GM12864 (cell line): ENCODE results near the gene UBLCP1.
A peak's percentile ranks its signal among the peaks of the same experiment; 100 is the strongest.

Source experiments
- DNase-seq: peaks from one replicate; pipeline ENCODE4 v3.0.0-alpha.2; 2011; ENCODE audit warnings: low read depth
- H3K4me3 ChIP-seq: 2 replicates; pipeline ENCODE4 v1.5.1; 2011; ENCODE audit warnings: mild to moderate bottlenecking, low read depth, low read length, control low read depth
- TF ChIP-seq, protein P1 (sequence below): IDR thresholded peaks from 2 replicates; pipeline ENCODE4 v1.5.1; 2011; ENCODE audit warnings: low read depth, mild to moderate bottlenecking, moderate library complexity, low read length, control low read depth, inconsistent platforms; ENCODE audit errors: missing control alignments

Gene UBLCP1

DNA sequence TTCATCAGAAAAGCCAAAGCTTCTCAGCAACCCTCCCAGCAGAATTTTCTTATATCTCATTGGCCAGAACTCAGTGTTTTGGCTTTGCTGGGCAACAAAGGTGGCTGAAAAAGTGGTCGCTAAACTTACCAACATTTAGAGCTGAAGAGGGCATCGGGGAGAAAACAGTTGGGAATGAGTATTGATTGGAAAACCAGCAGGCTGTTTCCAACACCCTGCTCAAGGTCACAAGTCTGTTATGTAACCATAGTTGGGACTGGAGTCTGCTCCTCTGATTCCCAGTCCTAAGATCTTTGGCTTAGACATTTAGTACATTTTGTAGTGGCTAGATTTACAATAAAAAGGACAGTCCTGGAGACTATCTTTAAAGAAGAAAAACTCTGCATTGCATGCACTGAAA, 50.1 kb downstream of the UBLCP1 start:
- TF ChIP-seq, protein P1, sequence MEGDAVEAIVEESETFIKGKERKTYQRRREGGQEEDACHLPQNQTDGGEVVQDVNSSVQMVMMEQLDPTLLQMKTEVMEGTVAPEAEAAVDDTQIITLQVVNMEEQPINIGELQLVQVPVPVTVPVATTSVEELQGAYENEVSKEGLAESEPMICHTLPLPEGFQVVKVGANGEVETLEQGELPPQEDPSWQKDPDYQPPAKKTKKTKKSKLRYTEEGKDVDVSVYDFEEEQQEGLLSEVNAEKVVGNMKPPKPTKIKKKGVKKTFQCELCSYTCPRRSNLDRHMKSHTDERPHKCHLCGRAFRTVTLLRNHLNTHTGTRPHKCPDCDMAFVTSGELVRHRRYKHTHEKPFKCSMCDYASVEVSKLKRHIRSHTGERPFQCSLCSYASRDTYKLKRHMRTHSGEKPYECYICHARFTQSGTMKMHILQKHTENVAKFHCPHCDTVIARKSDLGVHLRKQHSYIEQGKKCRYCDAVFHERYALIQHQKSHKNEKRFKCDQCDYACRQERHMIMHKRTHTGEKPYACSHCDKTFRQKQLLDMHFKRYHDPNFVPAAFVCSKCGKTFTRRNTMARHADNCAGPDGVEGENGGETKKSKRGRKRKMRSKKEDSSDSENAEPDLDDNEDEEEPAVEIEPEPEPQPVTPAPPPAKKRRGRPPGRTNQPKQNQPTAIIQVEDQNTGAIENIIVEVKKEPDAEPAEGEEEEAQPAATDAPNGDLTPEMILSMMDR = no peak
- no peak overlapping the region for H3K4me3 ChIP-seq
- DNase-seq = no peak

DNA sequence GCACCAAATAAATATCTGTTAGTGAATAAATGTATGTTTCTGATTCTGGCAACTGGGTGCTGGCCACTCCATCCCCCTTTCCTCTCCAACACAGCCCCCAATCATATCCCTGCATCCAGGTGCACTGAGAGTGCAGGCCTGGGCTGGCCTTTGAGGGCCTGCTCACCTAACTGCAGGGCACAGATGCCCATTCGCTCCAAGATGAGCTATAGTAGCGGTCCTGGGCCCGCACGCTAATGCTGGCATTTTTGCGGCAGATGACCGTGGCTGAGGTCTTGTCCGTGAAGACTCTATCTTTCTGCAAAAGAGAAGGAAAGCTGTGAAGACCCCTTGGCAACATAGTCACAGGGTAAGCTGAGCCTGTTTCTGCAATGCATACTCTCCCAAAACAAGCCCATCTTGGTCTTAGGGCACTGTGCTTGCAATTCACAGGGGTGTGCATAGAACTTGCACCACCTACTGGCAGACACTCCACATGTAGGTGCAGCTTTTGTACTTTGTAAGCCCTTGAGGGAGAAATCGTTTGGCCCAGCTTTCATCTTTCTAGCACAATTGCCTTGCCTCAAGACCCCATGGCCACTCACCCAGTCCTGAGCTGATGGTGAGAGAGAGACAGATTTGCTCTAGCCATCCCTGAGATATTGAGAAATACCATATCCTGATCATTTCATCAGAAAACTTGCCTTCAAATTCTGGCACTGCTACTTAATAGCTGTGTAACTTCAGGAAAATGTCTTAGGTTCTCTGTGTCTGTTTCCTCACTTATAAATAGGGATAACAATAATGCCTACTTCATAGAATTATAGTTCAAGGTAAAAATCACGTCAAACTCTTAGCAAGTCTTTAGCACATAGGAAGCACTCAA, 53.7 kb downstream of the UBLCP1 start:
- DNase-seq = no peak
- TF ChIP-seq, protein P1 = peak; percentile 86
- no peak overlapping the region for H3K4me3 ChIP-seq

DNA sequence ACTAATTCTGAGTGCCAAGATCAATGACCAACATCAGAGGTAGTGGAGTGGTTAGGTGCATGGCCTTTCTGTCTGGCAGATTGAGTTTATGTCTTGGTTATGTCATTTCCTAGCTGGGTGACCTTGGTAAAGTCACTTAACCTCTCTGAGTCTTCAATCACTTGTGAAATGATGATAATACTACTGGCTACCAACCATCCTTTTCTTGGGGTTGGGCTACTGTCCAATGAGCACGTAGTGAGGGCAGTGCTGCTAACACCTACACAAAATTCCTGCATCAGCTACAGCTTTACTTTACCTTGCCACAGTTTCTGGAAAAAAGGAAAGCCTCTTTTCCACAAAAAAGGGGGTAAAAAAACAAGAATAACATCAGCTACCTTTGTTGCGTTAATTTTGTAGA, 54.8 kb downstream of the UBLCP1 start:
- H3K4me3 ChIP-seq = no peak overlapping the region
- TF ChIP-seq, protein P1 = no peak
- no peak for DNase-seq

DNA sequence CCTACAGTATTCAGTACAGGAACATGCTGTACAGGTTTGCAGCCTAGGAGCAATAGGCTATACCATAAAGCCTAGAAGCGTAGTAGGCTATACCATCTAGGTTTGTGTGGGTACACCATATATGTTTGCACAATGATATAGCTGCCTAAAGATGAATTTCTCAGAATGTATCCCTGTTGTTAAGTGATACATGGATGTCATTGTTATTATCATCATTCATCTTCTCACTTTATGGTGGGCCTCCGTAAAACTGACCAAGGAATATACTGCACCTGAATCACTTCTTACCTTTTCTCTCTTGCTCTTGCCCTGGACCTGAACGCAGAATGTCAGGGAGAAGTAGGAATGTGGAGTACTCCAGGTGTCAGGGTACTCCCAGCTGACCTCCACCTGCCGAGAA, 55.4 kb downstream of the UBLCP1 start:
- TF ChIP-seq, protein P1 = no peak

DNA sequence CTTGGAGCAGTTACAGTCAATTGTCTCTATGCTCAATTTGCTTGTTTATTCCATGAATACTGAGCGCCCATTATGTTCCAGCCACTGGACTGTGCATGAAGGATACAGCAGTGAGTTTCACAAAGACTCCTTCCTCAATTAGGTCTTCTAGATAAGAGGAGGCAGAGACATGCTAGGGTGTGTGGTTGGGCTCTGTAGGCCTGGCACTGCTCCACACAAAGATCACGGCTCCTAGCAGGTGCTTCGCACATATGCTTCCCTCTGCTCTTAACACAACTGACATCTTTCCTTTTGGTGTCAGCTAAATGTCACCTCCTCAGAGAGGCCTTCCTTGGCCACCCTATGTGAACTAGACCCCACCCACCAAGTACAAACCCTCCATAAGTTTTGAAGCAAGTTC, 56.3 kb downstream of the UBLCP1 start:
- TF ChIP-seq, protein P1 = no peak
- DNase-seq = no peak
- H3K4me3 ChIP-seq = no peak overlapping the region

More for the DNA sequence above, 55.4 kb downstream of the UBLCP1 start:
- H3K4me3 ChIP-seq = no peak overlapping the region
- DNase-seq = no peak

DNA sequence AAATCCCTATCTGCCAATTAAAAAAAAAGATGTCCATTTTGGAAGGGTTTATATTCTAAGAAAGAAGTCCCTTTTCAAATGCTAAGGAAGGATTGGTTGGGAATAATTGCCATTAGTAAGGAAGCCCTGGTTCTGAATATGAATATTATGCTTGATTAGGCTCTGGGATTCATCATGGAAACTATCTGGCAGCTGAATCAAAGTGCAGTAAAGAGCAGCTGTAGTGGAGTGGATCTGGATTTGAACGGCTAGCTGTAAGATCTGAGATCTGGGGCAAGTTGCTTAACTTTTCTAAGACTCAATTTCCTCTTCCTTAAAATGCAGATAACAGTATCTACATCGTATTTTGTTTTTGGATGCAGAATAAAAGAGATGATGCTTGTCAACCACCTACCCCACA, 56.7 kb downstream of the UBLCP1 start:
- TF ChIP-seq, protein P1 = no peak
- H3K4me3 ChIP-seq = no peak overlapping the region
- no peak for DNase-seq

DNA sequence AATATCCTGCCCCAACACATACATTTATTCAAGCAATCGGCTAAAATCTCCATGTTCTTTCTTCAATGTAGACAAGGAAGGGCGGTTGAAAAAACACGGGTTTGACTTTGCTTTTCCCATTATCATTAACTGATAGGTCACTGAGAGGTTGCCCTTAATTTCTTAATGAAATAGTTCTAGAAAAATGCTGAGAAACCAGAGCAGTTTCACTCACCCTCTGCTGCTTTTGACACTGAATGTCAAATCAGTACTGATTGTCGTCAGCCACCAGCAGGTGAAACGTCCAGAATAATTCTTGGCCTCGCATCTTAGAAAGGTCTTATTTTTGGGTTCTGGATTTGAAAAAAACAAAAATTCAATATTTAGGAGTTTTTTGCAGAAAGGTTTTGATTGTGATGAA, 59.1 kb downstream of the UBLCP1 start:
- H3K4me3 ChIP-seq = no peak overlapping the region
- TF ChIP-seq, protein P1 = no peak
- no peak for DNase-seq
